Fibroblast of lung (primary cell): Measurements from ENCODE around the gene PMM1.

Experiments
- CTCF ChIP-seq, 2 donors: IDR thresholded peaks in 1 of 2; conservative IDR thresholded peaks in 1 of 2; 1 replicate in 1 of 2; 2 replicates in 1 of 2; pipeline ENCODE4 v1.5.1; 2011 to 2012; ENCODE audit warnings: low read length in 2 of 2, control low read depth in 1 of 2, inconsistent platforms in 1 of 2, low read depth in 1 of 2, mild to moderate bottlenecking in 1 of 2
- EZH2 ChIP-seq: IDR thresholded peaks from 2 replicates; pipeline ENCODE4 v1.5.1; 2012; ENCODE audit warnings: low read length, control low read depth, mild to moderate bottlenecking; ENCODE audit errors: missing control alignments

GRCh38 chr22:41563051-41563711, 26.5 kb downstream of the PMM1 start:
- TF ChIP-seq CTCF (conservative IDR thresholded peaks at IDR 0.05 in 1 of 2, IDR thresholded peaks at IDR 0.05 in 1 of 2; ENCODE audit: low read depth in 1 of 2, low read length in 2 of 2) (no peak), EZH2 (no peak)
